ENCODE results near the gene C16orf90.

- no peak for TF ChIP-seq CTCF (IDR thresholded peaks at IDR 0.05; ENCODE audit: poor library complexity)
- no peak for TF ChIP-seq EZH2 (IDR thresholded peaks at IDR 0.05; ENCODE audit: borderline replicate concordance)
- TF ChIP-seq EZH2phosphoT487 (IDR thresholded peaks at IDR 0.05; ENCODE audit: low read depth, severe bottlenecking, unreplicated experiment) = no peak
Observed at GRCh38 chr16:3509470-3509928, 14.2 kb upstream of the C16orf90 start.
